Measurements from ENCODE around the gene ZHX3.

ZHX3 gene

GRCh38 chr20:41166201-41167117 lies 151.1 kb downstream of the ZHX3 start:
- TF ChIP-seq MAX (IDR thresholded peaks at IDR 0.05; ENCODE audit: low read depth, low read length) = no peak
- TF ChIP-seq, protein P1, sequence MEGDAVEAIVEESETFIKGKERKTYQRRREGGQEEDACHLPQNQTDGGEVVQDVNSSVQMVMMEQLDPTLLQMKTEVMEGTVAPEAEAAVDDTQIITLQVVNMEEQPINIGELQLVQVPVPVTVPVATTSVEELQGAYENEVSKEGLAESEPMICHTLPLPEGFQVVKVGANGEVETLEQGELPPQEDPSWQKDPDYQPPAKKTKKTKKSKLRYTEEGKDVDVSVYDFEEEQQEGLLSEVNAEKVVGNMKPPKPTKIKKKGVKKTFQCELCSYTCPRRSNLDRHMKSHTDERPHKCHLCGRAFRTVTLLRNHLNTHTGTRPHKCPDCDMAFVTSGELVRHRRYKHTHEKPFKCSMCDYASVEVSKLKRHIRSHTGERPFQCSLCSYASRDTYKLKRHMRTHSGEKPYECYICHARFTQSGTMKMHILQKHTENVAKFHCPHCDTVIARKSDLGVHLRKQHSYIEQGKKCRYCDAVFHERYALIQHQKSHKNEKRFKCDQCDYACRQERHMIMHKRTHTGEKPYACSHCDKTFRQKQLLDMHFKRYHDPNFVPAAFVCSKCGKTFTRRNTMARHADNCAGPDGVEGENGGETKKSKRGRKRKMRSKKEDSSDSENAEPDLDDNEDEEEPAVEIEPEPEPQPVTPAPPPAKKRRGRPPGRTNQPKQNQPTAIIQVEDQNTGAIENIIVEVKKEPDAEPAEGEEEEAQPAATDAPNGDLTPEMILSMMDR (IDR thresholded peaks at IDR 0.05; ENCODE audit: low read depth, low read length) = no peak
- no peak for TF ChIP-seq POLR2A (IDR thresholded peaks at IDR 0.05; ENCODE audit: extremely low read depth, insufficient read length)
- no peak for TF ChIP-seq MYC (IDR thresholded peaks at IDR 0.05; ENCODE audit: low read depth, low read length)
- H3K4me3 ChIP-seq (ENCODE audit: low read depth, low read length) = no peak overlapping the region
- DNase-seq (ENCODE audit: low read depth) = no peak

DNA sequence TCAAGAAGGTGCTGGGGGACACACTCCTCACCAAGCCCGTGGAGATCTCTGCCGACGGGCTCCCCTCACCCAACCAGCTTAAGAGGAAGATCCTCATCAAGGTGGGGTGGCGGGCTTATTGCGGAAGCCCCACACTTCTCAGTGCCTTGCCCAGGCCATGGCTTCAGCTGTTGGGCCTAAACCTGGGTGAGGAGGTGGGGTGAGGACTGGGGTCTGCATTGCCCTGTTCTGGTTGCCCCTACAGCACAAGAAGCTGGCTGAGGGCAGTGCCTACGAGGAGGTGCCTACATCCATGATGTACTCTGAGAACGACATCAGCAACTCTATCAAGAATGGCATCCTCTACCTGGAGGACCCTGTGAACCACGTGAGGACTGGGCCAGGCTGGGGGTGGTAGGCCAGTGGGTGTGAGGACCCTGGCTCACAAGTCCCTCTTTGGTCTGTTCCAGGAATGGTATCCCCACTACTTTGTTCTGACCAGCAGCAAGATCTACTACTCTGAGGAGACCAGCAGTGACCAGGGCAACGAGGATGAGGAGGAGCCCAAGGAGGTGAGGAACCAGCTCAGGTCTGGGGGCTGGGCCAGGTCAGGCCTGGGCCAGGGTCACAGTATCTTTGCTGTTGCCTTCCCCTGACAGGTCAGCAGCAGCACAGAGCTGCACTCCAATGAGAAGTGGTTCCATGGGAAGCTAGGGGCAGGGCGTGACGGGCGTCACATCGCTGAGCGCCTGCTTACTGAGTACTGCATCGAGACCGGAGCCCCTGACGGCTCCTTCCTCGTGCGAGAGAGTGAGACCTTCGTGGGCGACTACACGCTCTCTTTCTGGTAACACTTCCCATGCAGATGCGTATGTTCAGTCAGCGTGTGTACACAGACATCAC lies 152.3 kb downstream of the ZHX3 start:
- no peak overlapping the region for H3K4me3 ChIP-seq (ENCODE audit: low read depth, low read length)
- DNase-seq (ENCODE audit: low read depth) = no peak
- TF ChIP-seq MYC (IDR thresholded peaks at IDR 0.05; ENCODE audit: low read depth, low read length) (no peak), POLR2A (IDR thresholded peaks at IDR 0.05; ENCODE audit: extremely low read depth, insufficient read length) (no peak), MAX (IDR thresholded peaks at IDR 0.05; ENCODE audit: low read depth, low read length) (no peak)
- TF ChIP-seq, protein P1 (IDR thresholded peaks at IDR 0.05; ENCODE audit: low read depth, low read length) = no peak

GRCh38 chr20:41163821-41164220 lies 153.7 kb downstream of the ZHX3 start:
- no peak overlapping the region for H3K4me3 ChIP-seq (ENCODE audit: low read depth, low read length)
- DNase-seq (ENCODE audit: low read depth) = no peak
- TF ChIP-seq MYC (IDR thresholded peaks at IDR 0.05; ENCODE audit: low read depth, low read length) (no peak), POLR2A (IDR thresholded peaks at IDR 0.05; ENCODE audit: extremely low read depth, insufficient read length) (no peak), MAX (IDR thresholded peaks at IDR 0.05; ENCODE audit: low read depth, low read length) (no peak)
- TF ChIP-seq, protein P1 (IDR thresholded peaks at IDR 0.05; ENCODE audit: low read depth, low read length) = no peak

- no peak for DNase-seq (ENCODE audit: low read depth)
- no peak overlapping the region for H3K4me3 ChIP-seq (ENCODE audit: low read depth, low read length)
- no peak for TF ChIP-seq POLR2A (IDR thresholded peaks at IDR 0.05; ENCODE audit: extremely low read depth, insufficient read length)
- no peak for TF ChIP-seq MAX (IDR thresholded peaks at IDR 0.05; ENCODE audit: low read depth, low read length)
- TF ChIP-seq, protein P1 (IDR thresholded peaks at IDR 0.05; ENCODE audit: low read depth, low read length) = no peak
- no peak for TF ChIP-seq MYC (IDR thresholded peaks at IDR 0.05; ENCODE audit: low read depth, low read length)
Measured at GRCh38 chr20:41162396-41162795, 155.1 kb downstream of the ZHX3 start.

DNA sequence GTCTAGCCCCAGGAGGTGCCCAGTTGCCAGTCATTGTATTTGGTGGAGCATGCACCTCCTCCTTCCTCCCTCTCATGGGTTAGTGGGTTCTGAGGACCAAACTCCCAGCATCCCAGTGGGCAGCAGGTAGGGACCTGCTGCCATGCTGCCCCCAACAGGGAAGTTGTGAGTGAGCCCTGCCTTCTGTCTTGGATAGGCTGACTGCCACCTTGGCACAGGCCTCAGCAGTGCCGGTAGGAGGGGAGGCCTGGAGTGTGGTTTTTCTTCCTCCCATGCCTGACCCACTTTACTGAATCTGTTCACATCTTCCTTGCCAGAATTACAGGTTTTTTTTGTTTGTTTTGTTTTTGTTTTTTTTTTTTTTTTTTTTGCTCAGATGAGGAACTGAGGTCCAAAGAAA lies 155.6 kb downstream of the ZHX3 start:
- no peak overlapping the region for H3K4me3 ChIP-seq (ENCODE audit: low read depth, low read length)
- no peak for DNase-seq (ENCODE audit: low read depth)
- TF ChIP-seq POLR2A (IDR thresholded peaks at IDR 0.05; ENCODE audit: extremely low read depth, insufficient read length) = no peak
- TF ChIP-seq, protein P1 (IDR thresholded peaks at IDR 0.05; ENCODE audit: low read depth, low read length) = no peak
- TF ChIP-seq MYC (IDR thresholded peaks at IDR 0.05; ENCODE audit: low read depth, low read length) = no peak
